Liver (tissue), 9 donors: ENCODE results near the gene TRAPPC12. TPM values are rescaled to one million over a fixed set of nuclear protein-coding genes. Genes with fewer than 3 reads are reported as not detected.
A peak's percentile ranks its signal among the peaks of the same experiment; 100 is the strongest.

Experiments
- DNase-seq: peaks from one replicate; pipeline ENCODE4 v3.0.0-alpha.2; 2017; ENCODE audit warnings: low spot score
- H3K27ac ChIP-seq, 2 donors: one replicate each; pipeline ENCODE4 v1.7.0; 2013; ENCODE audit warnings: inconsistent platforms in 2 of 2, low read length in 2 of 2, control low read depth in 1 of 2, low read depth in 1 of 2, mild to moderate bottlenecking in 1 of 2
- H3K27me3 ChIP-seq, 4 donors: one replicate each; pipeline versions ENCODE4 v1.6.1 to v1.7.0; 2013; ENCODE audit warnings: low read length in 3 of 4, inconsistent platforms in 1 of 4, mild to moderate bottlenecking in 1 of 4, moderate library complexity in 1 of 4; ENCODE audit not compliant: control insufficient read depth in 4 of 4, insufficient read depth in 4 of 4
- H3K36me3 ChIP-seq, 4 donors: one replicate each; pipeline versions ENCODE4 v1.6.1 to v1.7.0; 2013; ENCODE audit warnings: low read length in 3 of 4, mild to moderate bottlenecking in 3 of 4, low read depth in 1 of 4, moderate library complexity in 1 of 4; ENCODE audit not compliant: control insufficient read depth in 4 of 4, insufficient read depth in 3 of 4
- H3K4me1 ChIP-seq, 4 donors: one replicate each; pipeline versions ENCODE4 v1.6.1 to v1.7.0; 2013; ENCODE audit warnings: low read length in 3 of 4, mild to moderate bottlenecking in 3 of 4, moderate library complexity in 1 of 4; ENCODE audit not compliant: control insufficient read depth in 4 of 4, insufficient read depth in 4 of 4
- H3K4me3 ChIP-seq, 3 donors: one replicate each; pipeline versions ENCODE4 v1.6.1 to v1.7.0; 2013; ENCODE audit warnings: low read length in 3 of 3, control low read depth in 1 of 3, low read depth in 1 of 3, mild to moderate bottlenecking in 1 of 3
- H3K9ac ChIP-seq, 2 donors: one replicate each; pipeline ENCODE4 v1.7.0; 2013; ENCODE audit warnings: low read length in 2 of 2, mild to moderate bottlenecking in 2 of 2, moderate library complexity in 2 of 2, control low read depth in 1 of 2, low read depth in 1 of 2
- H3K9me3 ChIP-seq, 4 donors: one replicate each; pipeline versions ENCODE4 v1.6.1 to v1.7.0; 2013; ENCODE audit warnings: low read length in 3 of 4; ENCODE audit not compliant: control insufficient read depth in 4 of 4
- ATF3 ChIP-seq: IDR thresholded peaks from 2 replicates; pipeline ENCODE4 v1.6.1; 2016; ENCODE audit warnings: antibody characterized with exemption
- CTCF ChIP-seq: fragments of 150-350 bp; IDR thresholded peaks from 2 replicates; pipeline ENCODE4 v1.5.1; 2017; ENCODE audit warnings: improper control_type of control experiment, low read depth, low read length; ENCODE audit not compliant: missing input control
- EGR1 ChIP-seq, 2 donors: IDR thresholded peaks; 2 replicates each; pipeline ENCODE4 v1.6.1; 2016 to 2018; ENCODE audit warnings: antibody characterized with exemption in 2 of 2, low read depth in 2 of 2
- FOXA1 ChIP-seq: IDR thresholded peaks from 2 replicates; pipeline ENCODE4 v1.6.1; 2016; ENCODE audit warnings: antibody characterized with exemption
- FOXA2 ChIP-seq: IDR thresholded peaks from 2 replicates; pipeline ENCODE4 v1.6.1; 2016; ENCODE audit warnings: antibody characterized with exemption
- GABPA ChIP-seq, 2 donors: IDR thresholded peaks in 1 of 2; conservative IDR thresholded peaks in 1 of 2; 2 replicates each; pipeline ENCODE4 v1.6.1; 2016; ENCODE audit warnings: antibody characterized with exemption in 2 of 2, mild to moderate bottlenecking in 1 of 2, moderate library complexity in 1 of 2
- HNF4A ChIP-seq, 2 donors: conservative IDR thresholded peaks; 2 replicates each; pipeline ENCODE4 v1.6.1; 2016; ENCODE audit warnings: antibody characterized with exemption in 2 of 2, mild to moderate bottlenecking in 2 of 2
- HNF4G ChIP-seq: IDR thresholded peaks from 2 replicates; pipeline ENCODE4 v1.6.1; 2016; ENCODE audit warnings: antibody characterized with exemption
- JUND ChIP-seq, 2 donors: IDR thresholded peaks; 2 replicates each; pipeline ENCODE4 v1.6.1; 2016; ENCODE audit warnings: antibody characterized with exemption in 2 of 2
- MAX ChIP-seq: IDR thresholded peaks from 2 replicates; pipeline ENCODE4 v1.6.1; 2016; ENCODE audit warnings: antibody characterized with exemption
- NR2F2 ChIP-seq: IDR thresholded peaks from 2 replicates; pipeline ENCODE4 v1.6.1; 2016; ENCODE audit warnings: antibody characterized with exemption
- RAD21 ChIP-seq, 2 donors: IDR thresholded peaks; 2 replicates each; pipeline ENCODE4 v1.6.1; 2016; ENCODE audit warnings: antibody characterized with exemption in 2 of 2, mild to moderate bottlenecking in 2 of 2
- REST ChIP-seq: IDR thresholded peaks from 2 replicates; pipeline ENCODE4 v1.6.1; 2016; ENCODE audit warnings: antibody characterized with exemption, mild to moderate bottlenecking
- RXRA ChIP-seq, 2 donors: IDR thresholded peaks; 2 replicates each; pipeline ENCODE4 v1.6.1; 2017 to 2018; ENCODE audit warnings: antibody characterized with exemption in 2 of 2, mild to moderate bottlenecking in 1 of 2
- SP1 ChIP-seq: IDR thresholded peaks from 2 replicates; pipeline ENCODE4 v1.6.1; 2018; ENCODE audit warnings: antibody characterized with exemption, mild to moderate bottlenecking
- TAF1 ChIP-seq: conservative IDR thresholded peaks from 2 replicates; pipeline ENCODE4 v1.6.1; 2016; ENCODE audit warnings: antibody characterized with exemption, mild to moderate bottlenecking
- YY1 ChIP-seq: IDR thresholded peaks from 2 replicates; pipeline ENCODE4 v1.6.1; 2016; ENCODE audit warnings: antibody characterized with exemption, mild to moderate bottlenecking
- WGBS: extraction: QIAGEN DNeasy Blood & Tissue Kit; methylation state at CpG from one replicate; pipeline ENCODE4 v1.1.7; 2013; 5-methylcytosine and 5-hydroxymethylcytosine counted together
- polyA plus RNA-seq, 2 donors: library from polyadenylated mRNA; stranded (reverse) in 1 of 2; unstranded in 1 of 2; fragments of 200-250 nt in 1 of 2; fragments of >200 nt in 1 of 2; fragmentation: Nextera tagmentation in 1 of 2; extraction: Ambion mirVana in 1 of 2; gene quantifications; one replicate each; pipeline versions ENCODE4 v1.2.1 to v1.2.3, GENCODE V29; 2013 to 2015
- total RNA-seq, 2 donors: library from RNA; depleted of rRNA; stranded (reverse); fragments of >200 nt; gene quantifications; one replicate each; pipeline ENCODE4 v1.2.3, GENCODE V29; 2014
- TF ChIP-seq, protein P1 (sequence below): IDR thresholded peaks from 2 replicates; pipeline ENCODE4 v1.6.1; 2016; ENCODE audit warnings: antibody characterized with exemption
- donor health status: healthy.
- donor health status: healthy.
- donor health status: healthy.
- donor health status: healthy.
- donor health status: healthy.

Gene TRAPPC12
- total and polyA plus RNA-seq, 4 donors = 30.2 to 60.9 (median 39.7) TPM

- Histone ChIP-seq H3K9ac (peak overlapping the region; percentile 62 to 77), H3K4me1 (peaks cover 7 to 67% (median 50%) of the 10 kb centered on the region in 4 donors), H3K27me3 (no peaks in the 10 kb centered on the region), H3K9me3 (no peaks in the 10 kb centered on the region), H3K4me3 (peak overlapping the region; percentile 59 to 92 (median 87)), H3K36me3 (peaks cover 0 to 11% (median 3%) of the 10 kb centered on the region in 4 donors), H3K27ac (peak overlapping the region; percentile 98 to 99)
- TF ChIP-seq FOXA1 = no peak
- TF ChIP-seq RAD21 (IDR thresholded peaks at IDR 0.05) = no peak
- peak in 1 of 2 donors; percentile 23 for TF ChIP-seq HNF4A (conservative IDR thresholded peaks at IDR 0.05)
- peak; percentile 22 for TF ChIP-seq MAX
- TF ChIP-seq TAF1 = peak; percentile 83
- peak; percentile 46 for TF ChIP-seq REST
- TF ChIP-seq FOXA2 = no peak
- TF ChIP-seq ATF3 = no peak
- no peak for TF ChIP-seq NR2F2
- no peak for TF ChIP-seq RXRA (IDR thresholded peaks at IDR 0.05)
- no peak for TF ChIP-seq CTCF
- TF ChIP-seq GABPA (IDR thresholded peaks at IDR 0.05 in 1 of 2, conservative IDR thresholded peaks at IDR 0.05 in 1 of 2) = no peak
- TF ChIP-seq JUND (IDR thresholded peaks at IDR 0.05) = no peak
- peak; percentile 41 for TF ChIP-seq YY1
- TF ChIP-seq EGR1 (IDR thresholded peaks at IDR 0.05; ENCODE audit: low read depth in 2 of 2) = no peak
- TF ChIP-seq, protein P1, sequence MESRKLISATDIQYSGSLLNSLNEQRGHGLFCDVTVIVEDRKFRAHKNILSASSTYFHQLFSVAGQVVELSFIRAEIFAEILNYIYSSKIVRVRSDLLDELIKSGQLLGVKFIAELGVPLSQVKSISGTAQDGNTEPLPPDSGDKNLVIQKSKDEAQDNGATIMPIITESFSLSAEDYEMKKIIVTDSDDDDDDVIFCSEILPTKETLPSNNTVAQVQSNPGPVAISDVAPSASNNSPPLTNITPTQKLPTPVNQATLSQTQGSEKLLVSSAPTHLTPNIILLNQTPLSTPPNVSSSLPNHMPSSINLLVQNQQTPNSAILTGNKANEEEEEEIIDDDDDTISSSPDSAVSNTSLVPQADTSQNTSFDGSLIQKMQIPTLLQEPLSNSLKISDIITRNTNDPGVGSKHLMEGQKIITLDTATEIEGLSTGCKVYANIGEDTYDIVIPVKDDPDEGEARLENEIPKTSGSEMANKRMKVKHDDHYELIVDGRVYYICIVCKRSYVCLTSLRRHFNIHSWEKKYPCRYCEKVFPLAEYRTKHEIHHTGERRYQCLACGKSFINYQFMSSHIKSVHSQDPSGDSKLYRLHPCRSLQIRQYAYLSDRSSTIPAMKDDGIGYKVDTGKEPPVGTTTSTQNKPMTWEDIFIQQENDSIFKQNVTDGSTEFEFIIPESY = no peak
- no peak for TF ChIP-seq SP1
- no peak for TF ChIP-seq HNF4G
- WGBS = 16% methylated on average over 3 of the region's 3 CpGs
- DNase-seq = no peak
Observed at GRCh38 chr2:3517948-3518495, 138.5 kb downstream of the TRAPPC12 start.
